Measurements from ENCODE around the gene PROKR2.

The PROKR2 gene

GRCh38 chr20:5328268-5328667, 11.5 kb upstream of the PROKR2 start:
- H3K4me3 ChIP-seq (replicated peaks; ENCODE audit: low read depth, low read length): no peak overlapping the region
- no peak for TF ChIP-seq CTCF (IDR thresholded peaks at IDR 0.05; ENCODE audit: low read depth, low read length, missing control alignments)
- DNase-seq (ENCODE audit: extremely low read depth, low read depth): no peak

GRCh38 chr20:5327356-5327755, 10.6 kb upstream of the PROKR2 start:
- no peak for TF ChIP-seq CTCF (IDR thresholded peaks at IDR 0.05; ENCODE audit: low read depth, low read length, missing control alignments)
- H3K4me3 ChIP-seq (replicated peaks; ENCODE audit: low read depth, low read length): no peak overlapping the region
- DNase-seq (ENCODE audit: extremely low read depth, low read depth): no peak

- DNase-seq (ENCODE audit: extremely low read depth, low read depth): no peak
- no peak for TF ChIP-seq CTCF (IDR thresholded peaks at IDR 0.05; ENCODE audit: low read depth, low read length, missing control alignments)
- H3K4me3 ChIP-seq (replicated peaks; ENCODE audit: low read depth, low read length): no peak overlapping the region
Observed at GRCh38 chr20:5315807-5316187, 957 bp downstream of the PROKR2 start.

- no peak for TF ChIP-seq CTCF (IDR thresholded peaks at IDR 0.05; ENCODE audit: low read depth, low read length, missing control alignments)
- H3K4me3 ChIP-seq (replicated peaks; ENCODE audit: low read depth, low read length): no peak overlapping the region
- no peak for DNase-seq (ENCODE audit: extremely low read depth, low read depth)
Observed at GRCh38 chr20:5313916-5314315, 2.8 kb downstream of the PROKR2 start.

GRCh38 chr20:5312518-5312917, 4.2 kb downstream of the PROKR2 start:
- no peak for TF ChIP-seq CTCF (IDR thresholded peaks at IDR 0.05; ENCODE audit: low read depth, low read length, missing control alignments)
- no peak overlapping the region for H3K4me3 ChIP-seq (replicated peaks; ENCODE audit: low read depth, low read length)
- no peak for DNase-seq (ENCODE audit: extremely low read depth, low read depth)

- no peak for DNase-seq (ENCODE audit: extremely low read depth, low read depth)
- no peak overlapping the region for H3K4me3 ChIP-seq (replicated peaks; ENCODE audit: low read depth, low read length)
- no peak for TF ChIP-seq CTCF (IDR thresholded peaks at IDR 0.05; ENCODE audit: low read depth, low read length, missing control alignments)
Observed at GRCh38 chr20:5309971-5310370, 6.8 kb downstream of the PROKR2 start.

GRCh38 chr20:5298811-5299210, 17.9 kb downstream of the PROKR2 start:
- no peak for TF ChIP-seq CTCF (IDR thresholded peaks at IDR 0.05; ENCODE audit: low read depth, low read length, missing control alignments)
- no peak overlapping the region for H3K4me3 ChIP-seq (replicated peaks; ENCODE audit: low read depth, low read length)
- no peak for DNase-seq (ENCODE audit: extremely low read depth, low read depth)
